Stimulated activated memory B cell treated with anti-CD40 and anti-IgM and Interleukin-4, amounts not matched to agents 10 μg/mL and 1 μg/mL and 100 μg/mL, for 72 hours (primary cell): ENCODE measurements around the gene SPRED2.

Experiments
- ATAC-seq: fragments of 150-1000 bp; cut with Tn5 transposase; 2 replicates; pipeline ENCODE4 v1.10.0; 2021
- H3K27ac Mint-ChIP-seq: one replicate; pipeline ENCODE4 v1.8.0; 2022; ENCODE audit warnings: mild to moderate bottlenecking, mixed read lengths
- H3K27me3 Mint-ChIP-seq: one replicate; pipeline ENCODE4 v1.8.0; 2022; ENCODE audit warnings: mixed read lengths
- H3K36me3 Mint-ChIP-seq: one replicate; pipeline ENCODE4 v1.8.0; 2022; ENCODE audit warnings: mixed read lengths
- H3K4me1 Mint-ChIP-seq: one replicate; pipeline ENCODE4 v1.8.0; 2022; ENCODE audit warnings: mixed read lengths
- H3K4me3 Mint-ChIP-seq: one replicate; pipeline ENCODE4 v1.8.0; 2022; ENCODE audit warnings: mild to moderate bottlenecking, moderate library complexity, mixed read lengths
- H3K9me3 Mint-ChIP-seq: one replicate; pipeline ENCODE4 v1.8.0; 2022; ENCODE audit warnings: mixed read lengths

SPRED2 gene

GRCh38 chr2:65358678-65359400 lies 73.6 kb downstream of the SPRED2 start:
- Mint-ChIP-seq H3K27me3 (peaks cover 64% of the 10 kb centered on the region), H3K4me1 (peaks cover 14% of the 10 kb centered on the region)

GRCh38 chr2:65357959-65358294 lies 74.5 kb downstream of the SPRED2 start:
- ATAC-seq = peak; percentile 70
- no peaks in the 10 kb centered on the region for H3K9me3 Mint-ChIP-seq
- peaks cover 64% of the 10 kb centered on the region for H3K27me3 Mint-ChIP-seq
- H3K36me3 Mint-ChIP-seq = no peaks in the 10 kb centered on the region
- no peak overlapping the region for H3K4me3 Mint-ChIP-seq
- no peak overlapping the region for H3K27ac Mint-ChIP-seq
- peaks cover 14% of the 10 kb centered on the region for H3K4me1 Mint-ChIP-seq

More at GRCh38 chr2:65358678-65359400, 73.6 kb downstream of the SPRED2 start:
- Mint-ChIP-seq H3K4me3 (no peak overlapping the region), H3K27ac (no peak overlapping the region), H3K9me3 (no peaks in the 10 kb centered on the region), H3K36me3 (no peaks in the 10 kb centered on the region)
- no peak for ATAC-seq

GRCh38 chr2:65357095-65357958 lies 75.1 kb downstream of the SPRED2 start:
- Mint-ChIP-seq H3K36me3 (no peaks in the 10 kb centered on the region), H3K9me3 (no peaks in the 10 kb centered on the region), H3K4me1 (peaks cover 14% of the 10 kb centered on the region), H3K4me3 (no peak overlapping the region), H3K27ac (no peak overlapping the region), H3K27me3 (peaks cover 61% of the 10 kb centered on the region)
- peak; percentile 51 for ATAC-seq

GRCh38 chr2:65355186-65355831 lies 77.1 kb downstream of the SPRED2 start:
- Mint-ChIP-seq H3K27me3 (peaks cover 47% of the 10 kb centered on the region), H3K9me3 (no peaks in the 10 kb centered on the region), H3K36me3 (no peaks in the 10 kb centered on the region), H3K27ac (no peak overlapping the region), H3K4me3 (no peak overlapping the region), H3K4me1 (peaks cover 14% of the 10 kb centered on the region)
- ATAC-seq = no peak

- no peak overlapping the region for H3K27ac Mint-ChIP-seq
- H3K9me3 Mint-ChIP-seq = no peaks in the 10 kb centered on the region
- H3K36me3 Mint-ChIP-seq = no peaks in the 10 kb centered on the region
- peaks cover 49% of the 10 kb centered on the region for H3K27me3 Mint-ChIP-seq
- H3K4me3 Mint-ChIP-seq = no peak overlapping the region
- peaks cover 14% of the 10 kb centered on the region for H3K4me1 Mint-ChIP-seq
- no peak for ATAC-seq
These were observed 77.6 kb downstream of the SPRED2 start for GRCh38 chr2:65354773-65355172.

- Mint-ChIP-seq H3K9me3 (no peaks in the 10 kb centered on the region), H3K27me3 (peaks cover 58% of the 10 kb centered on the region), H3K27ac (no peak overlapping the region), H3K4me1 (peaks cover 14% of the 10 kb centered on the region), H3K4me3 (no peak overlapping the region), H3K36me3 (no peaks in the 10 kb centered on the region)
- ATAC-seq = no peak
These were observed 78.5 kb downstream of the SPRED2 start for GRCh38 chr2:65353927-65354326.

GRCh38 chr2:65353046-65353445 lies 79.4 kb downstream of the SPRED2 start:
- Mint-ChIP-seq H3K27ac (no peak overlapping the region), H3K36me3 (peaks cover 2% of the 10 kb centered on the region), H3K9me3 (peaks cover under 1% of the 10 kb centered on the region), H3K4me3 (no peak overlapping the region), H3K4me1 (peaks cover 11% of the 10 kb centered on the region), H3K27me3 (peaks cover 63% of the 10 kb centered on the region)
- ATAC-seq = no peak

GRCh38 chr2:65351948-65352595 lies 80.3 kb downstream of the SPRED2 start:
- Mint-ChIP-seq H3K4me1 (peaks cover 1% of the 10 kb centered on the region), H3K27ac (no peak overlapping the region), H3K36me3 (peaks cover 9% of the 10 kb centered on the region), H3K9me3 (peaks cover 4% of the 10 kb centered on the region), H3K4me3 (no peak overlapping the region), H3K27me3 (peaks cover 63% of the 10 kb centered on the region)
- ATAC-seq = no peak

GRCh38 chr2:65351234-65351947 lies 81.0 kb downstream of the SPRED2 start:
- ATAC-seq = no peak
- Mint-ChIP-seq H3K9me3 (peaks cover 4% of the 10 kb centered on the region), H3K27me3 (peaks cover 63% of the 10 kb centered on the region), H3K27ac (no peak overlapping the region), H3K36me3 (peaks cover 14% of the 10 kb centered on the region), H3K4me1 (no peaks in the 10 kb centered on the region), H3K4me3 (no peak overlapping the region)

- Mint-ChIP-seq H3K27ac (no peak overlapping the region), H3K9me3 (peaks cover 4% of the 10 kb centered on the region), H3K4me3 (no peak overlapping the region), H3K27me3 (peaks cover 63% of the 10 kb centered on the region), H3K36me3 (peaks cover 17% of the 10 kb centered on the region), H3K4me1 (no peaks in the 10 kb centered on the region)
- ATAC-seq = no peak
These were observed 81.7 kb downstream of the SPRED2 start for GRCh38 chr2:65350651-65351056.

- Mint-ChIP-seq H3K27me3 (peaks cover 56% of the 10 kb centered on the region), H3K36me3 (peaks cover 17% of the 10 kb centered on the region), H3K4me1 (no peaks in the 10 kb centered on the region), H3K4me3 (no peak overlapping the region), H3K27ac (no peak overlapping the region), H3K9me3 (peaks cover 4% of the 10 kb centered on the region)
- ATAC-seq = no peak
These were observed 82.5 kb downstream of the SPRED2 start for GRCh38 chr2:65349863-65350262.

- Mint-ChIP-seq H3K4me3 (no peak overlapping the region), H3K36me3 (peaks cover 17% of the 10 kb centered on the region), H3K4me1 (no peaks in the 10 kb centered on the region), H3K27ac (no peak overlapping the region), H3K9me3 (peaks cover 4% of the 10 kb centered on the region), H3K27me3 (peaks cover 45% of the 10 kb centered on the region)
- no peak for ATAC-seq
These were observed 84.5 kb downstream of the SPRED2 start for GRCh38 chr2:65347913-65348312.

- no peaks in the 10 kb centered on the region for H3K4me1 Mint-ChIP-seq
- peaks cover 17% of the 10 kb centered on the region for H3K36me3 Mint-ChIP-seq
- no peak overlapping the region for H3K4me3 Mint-ChIP-seq
- ATAC-seq = no peak
- H3K27me3 Mint-ChIP-seq = peaks cover 53% of the 10 kb centered on the region
- no peak overlapping the region for H3K27ac Mint-ChIP-seq
- peaks cover 4% of the 10 kb centered on the region for H3K9me3 Mint-ChIP-seq
These were observed 86.8 kb downstream of the SPRED2 start for GRCh38 chr2:65345631-65346030.

- Mint-ChIP-seq H3K4me3 (no peak overlapping the region), H3K36me3 (peaks cover 17% of the 10 kb centered on the region), H3K9me3 (peaks cover 4% of the 10 kb centered on the region), H3K27me3 (peaks cover 53% of the 10 kb centered on the region), H3K27ac (no peak overlapping the region), H3K4me1 (no peaks in the 10 kb centered on the region)
- no peak for ATAC-seq
These were observed 87.7 kb downstream of the SPRED2 start for GRCh38 chr2:65344689-65345088.
